Loucy (cell line): ENCODE measurements around the gene SLFN12L.

Experiments used
- H2AFZ ChIP-seq: fragments of 200-600 bp; sonication (generic); 2 replicates; pipeline ENCODE4 v1.6.0; 2016; ENCODE audit warnings: antibody characterized with exemption, mild to moderate bottlenecking, low read length, moderate library complexity
- H3F3A ChIP-seq: fragments of 200-600 bp; 2 replicates; pipeline ENCODE4 v1.6.0; 2016; ENCODE audit warnings: antibody characterized with exemption, low read depth, mild to moderate bottlenecking
- H3K27me3 ChIP-seq: fragments of 200-600 bp; sonication (generic); 2 replicates; pipeline ENCODE4 v1.6.1; 2014; ENCODE audit warnings: low read length, mild to moderate bottlenecking; ENCODE audit not compliant: insufficient read depth, poor library complexity, severe bottlenecking
- H3K36me3 ChIP-seq: fragments of 200-600 bp; sonication (generic); 2 replicates; pipeline ENCODE4 v1.6.1; 2016; ENCODE audit warnings: low read length; ENCODE audit not compliant: insufficient read depth
- H3K4me1 ChIP-seq: fragments of 200-600 bp; sonication (generic); 2 replicates; pipeline ENCODE4 v1.5.1; 2014; ENCODE audit warnings: low read length, mild to moderate bottlenecking; ENCODE audit not compliant: insufficient read depth, poor library complexity, severe bottlenecking
- H3K4me2 ChIP-seq: fragments of 200-600 bp; sonication (generic); 2 replicates; pipeline ENCODE4 v1.6.0; 2014; ENCODE audit warnings: antibody characterized with exemption, low read length, low read depth, mild to moderate bottlenecking; ENCODE audit not compliant: poor library complexity, severe bottlenecking
- H3K4me3 ChIP-seq: fragments of 200-600 bp; sonication (generic); 2 replicates; pipeline ENCODE4 v1.5.1; 2014; ENCODE audit warnings: low read length, mild to moderate bottlenecking, mixed read lengths; ENCODE audit not compliant: poor library complexity, severe bottlenecking
- H3K79me2 ChIP-seq: fragments of 200-600 bp; sonication (generic); 2 replicates; pipeline ENCODE4 v1.6.1; 2014; ENCODE audit warnings: low read length; ENCODE audit not compliant: insufficient read depth
- H3K9ac ChIP-seq: fragments of 200-600 bp; sonication (generic); 2 replicates; pipeline ENCODE4 v1.6.0; 2014; ENCODE audit warnings: mild to moderate bottlenecking, low read depth, low read length, moderate library complexity; ENCODE audit not compliant: poor library complexity, severe bottlenecking
- H3K9me2 ChIP-seq: fragments of 200-600 bp; sonication (generic); replicated peaks from 2 replicates; pipeline ENCODE4 v1.6.1; 2016; ENCODE audit warnings: low read depth, low read length, mixed read lengths
- H3K9me3 ChIP-seq: fragments of 200-600 bp; sonication (generic); 2 replicates; pipeline ENCODE4 v1.6.1; 2014; ENCODE audit warnings: mild to moderate bottlenecking, antibody characterized with exemption, low read length, low read depth; ENCODE audit not compliant: insufficient read depth
- H4K20me1 ChIP-seq: fragments of 200-600 bp; sonication (generic); 2 replicates; pipeline ENCODE4 v1.6.0; 2014; ENCODE audit warnings: antibody characterized with exemption, low read length, mild to moderate bottlenecking; ENCODE audit not compliant: insufficient read depth, poor library complexity, severe bottlenecking
- EZH2phosphoT487 ChIP-seq: fragments of 200-600 bp; IDR thresholded peaks from 2 replicates; pipeline ENCODE4 v1.6.1; 2018; ENCODE audit warnings: antibody characterized with exemption, mild to moderate bottlenecking, moderate library complexity, borderline replicate concordance
- TF ChIP-seq, protein P1 (sequence below): fragments of 200-600 bp; sonication (generic); conservative IDR thresholded peaks from 2 replicates; pipeline ENCODE4 v1.5.1; 2014; ENCODE audit warnings: mild to moderate bottlenecking, antibody characterized with exemption, low read length

SLFN12L gene

DNA sequence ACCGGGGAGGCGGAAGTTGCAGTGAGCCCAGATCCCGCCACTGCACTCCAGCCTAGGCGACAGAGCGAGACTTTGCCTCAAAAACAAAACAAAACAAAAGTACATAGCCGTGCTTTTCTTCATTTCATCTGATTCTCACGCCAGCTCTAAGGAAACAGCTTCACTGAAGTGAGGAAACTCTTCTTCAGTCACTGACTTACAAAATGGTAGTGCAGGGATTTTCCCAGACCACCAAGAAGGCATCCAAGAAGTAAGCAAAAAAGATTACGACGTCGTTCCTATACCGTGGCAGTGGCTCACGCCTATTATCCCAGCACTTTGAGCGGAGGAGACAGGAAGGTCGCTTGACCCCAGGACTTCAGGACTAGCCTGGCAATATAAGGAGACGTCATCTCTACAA, 48.5 kb downstream of the SLFN12L start:
- H3K27me3 ChIP-seq: peaks cover 42% of the 10 kb centered on the region
- TF ChIP-seq, protein P1, sequence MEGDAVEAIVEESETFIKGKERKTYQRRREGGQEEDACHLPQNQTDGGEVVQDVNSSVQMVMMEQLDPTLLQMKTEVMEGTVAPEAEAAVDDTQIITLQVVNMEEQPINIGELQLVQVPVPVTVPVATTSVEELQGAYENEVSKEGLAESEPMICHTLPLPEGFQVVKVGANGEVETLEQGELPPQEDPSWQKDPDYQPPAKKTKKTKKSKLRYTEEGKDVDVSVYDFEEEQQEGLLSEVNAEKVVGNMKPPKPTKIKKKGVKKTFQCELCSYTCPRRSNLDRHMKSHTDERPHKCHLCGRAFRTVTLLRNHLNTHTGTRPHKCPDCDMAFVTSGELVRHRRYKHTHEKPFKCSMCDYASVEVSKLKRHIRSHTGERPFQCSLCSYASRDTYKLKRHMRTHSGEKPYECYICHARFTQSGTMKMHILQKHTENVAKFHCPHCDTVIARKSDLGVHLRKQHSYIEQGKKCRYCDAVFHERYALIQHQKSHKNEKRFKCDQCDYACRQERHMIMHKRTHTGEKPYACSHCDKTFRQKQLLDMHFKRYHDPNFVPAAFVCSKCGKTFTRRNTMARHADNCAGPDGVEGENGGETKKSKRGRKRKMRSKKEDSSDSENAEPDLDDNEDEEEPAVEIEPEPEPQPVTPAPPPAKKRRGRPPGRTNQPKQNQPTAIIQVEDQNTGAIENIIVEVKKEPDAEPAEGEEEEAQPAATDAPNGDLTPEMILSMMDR: no peak
- no peak for TF ChIP-seq EZH2phosphoT487

DNA sequence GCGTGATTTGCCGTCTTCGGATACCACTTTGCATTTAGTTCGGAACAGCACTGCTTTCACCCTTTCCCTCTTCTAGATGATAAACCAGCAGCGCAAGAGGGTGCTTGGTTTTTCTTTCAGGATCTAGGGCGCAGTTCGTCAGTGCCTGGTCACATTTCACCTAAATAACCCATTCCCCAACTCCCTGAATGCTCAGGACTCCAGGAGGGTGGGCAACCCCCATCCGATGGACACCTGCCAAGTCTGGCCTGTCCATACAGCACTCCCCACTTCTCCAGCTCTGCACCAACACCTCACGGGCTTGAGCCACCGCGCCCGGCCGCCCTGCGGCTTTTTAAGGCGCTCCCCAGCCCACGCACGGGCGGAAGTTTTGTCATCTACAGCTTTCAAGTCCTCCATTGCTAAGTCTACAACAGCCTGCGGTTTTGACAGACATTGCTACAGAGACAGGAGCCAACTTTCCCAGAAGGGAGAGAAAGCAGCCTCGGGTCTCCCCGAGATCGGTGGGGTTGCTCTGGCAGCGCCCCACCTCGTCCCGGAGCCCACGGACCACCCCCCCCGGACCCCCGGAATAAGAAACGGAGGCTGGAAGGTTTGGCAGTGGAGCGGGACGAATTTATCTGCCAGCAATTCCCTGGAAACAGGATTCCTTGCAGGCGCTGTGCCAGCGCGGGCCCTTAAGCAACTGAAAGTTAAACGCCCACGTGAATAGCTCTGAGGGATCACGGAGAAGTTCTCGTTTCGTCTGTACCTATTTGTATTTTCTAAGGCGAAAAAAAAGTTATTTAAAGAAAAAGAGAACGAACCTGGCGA, 50.4 kb downstream of the SLFN12L start:
- no peaks in the 10 kb centered on the region for H4K20me1 ChIP-seq
- peak overlapping the region; percentile 38 for H3K9ac ChIP-seq
- no peaks in the 10 kb centered on the region for H3K4me1 ChIP-seq
- H3F3A ChIP-seq: no peaks in the 10 kb centered on the region
- peaks cover 42% of the 10 kb centered on the region for H3K27me3 ChIP-seq
- H2AFZ ChIP-seq: peak overlapping the region; percentile 82
- no peaks in the 10 kb centered on the region for H3K79me2 ChIP-seq
- H3K9me3 ChIP-seq: no peaks in the 10 kb centered on the region
- H3K4me2 ChIP-seq: peak overlapping the region; percentile 86
- TF ChIP-seq, protein P1: no peak
- no peak for TF ChIP-seq EZH2phosphoT487
- no peaks in the 10 kb centered on the region for H3K9me2 ChIP-seq
- peak overlapping the region; percentile 73 for H3K4me3 ChIP-seq
- no peaks in the 10 kb centered on the region for H3K36me3 ChIP-seq

More for the DNA sequence above, 48.5 kb downstream of the SLFN12L start:
- H3K9me2 ChIP-seq: no peaks in the 10 kb centered on the region
- no peaks in the 10 kb centered on the region for H3K36me3 ChIP-seq
- H3F3A ChIP-seq: no peaks in the 10 kb centered on the region
- H3K4me1 ChIP-seq: no peaks in the 10 kb centered on the region
- no peaks in the 10 kb centered on the region for H3K79me2 ChIP-seq
- no peak overlapping the region for H3K9ac ChIP-seq
- H3K4me2 ChIP-seq: no peak overlapping the region
- no peaks in the 10 kb centered on the region for H3K9me3 ChIP-seq
- no peak overlapping the region for H2AFZ ChIP-seq
- no peak overlapping the region for H3K4me3 ChIP-seq
- H4K20me1 ChIP-seq: no peaks in the 10 kb centered on the region

DNA sequence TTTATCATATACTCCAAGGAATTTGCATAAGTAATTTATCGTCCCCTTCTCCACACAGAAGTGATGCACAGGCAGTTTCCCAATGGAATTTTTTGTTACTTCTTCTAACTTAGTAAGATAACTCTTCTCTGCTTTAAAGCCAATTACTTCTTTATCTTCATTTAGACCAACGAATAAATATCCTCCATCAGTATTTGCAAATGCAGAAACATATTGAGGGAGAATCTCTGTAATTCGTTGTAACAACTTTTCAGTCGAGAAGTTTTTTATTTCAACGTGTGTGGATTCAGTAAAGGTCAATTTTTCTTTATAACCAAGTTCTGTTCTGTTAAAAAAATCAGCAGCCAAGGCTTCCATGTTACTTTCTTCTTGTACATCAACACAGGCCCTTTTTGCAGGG, 58.2 kb downstream of the SLFN12L start:
- Histone ChIP-seq H4K20me1 (no peaks in the 10 kb centered on the region), H3K9me3 (no peaks in the 10 kb centered on the region), H3K79me2 (no peaks in the 10 kb centered on the region), H3K36me3 (no peaks in the 10 kb centered on the region), H3K27me3 (peaks cover 22% of the 10 kb centered on the region), H3K9ac (no peak overlapping the region), H3K4me2 (no peak overlapping the region), H3K9me2 (no peaks in the 10 kb centered on the region), H2AFZ (no peak overlapping the region), H3K4me1 (peaks cover 12% of the 10 kb centered on the region), H3F3A (no peaks in the 10 kb centered on the region), H3K4me3 (no peak overlapping the region)
- TF ChIP-seq, protein P1: no peak
- no peak for TF ChIP-seq EZH2phosphoT487
